Activated CD4-positive, alpha-beta T cell treated with anti-CD3 and anti-CD28 coated beads, Interleukin-2, amount 50 U/mL, for 24 hours (primary cell): Measurements from ENCODE around the gene FAM107A.
"Not testable (repeated sequence)": the region's sequence is repeated elsewhere in the genome, so short reads cannot be mapped to it uniquely, and the experiment has no call there.

ENCODE experiments used
- DNase-seq, 2 donors: peaks; one replicate each; pipeline ENCODE4 v3.0.0-alpha.2; 2020; ENCODE audit warnings: low read depth in 1 of 2, low spot score in 1 of 2

The FAM107A gene

GRCh38 chr3:58537412-58538301, 39.5 kb downstream of the FAM107A start:
- DNase-seq: no peak

GRCh38 chr3:58536501-58537411, 40.4 kb downstream of the FAM107A start, which contains the start of gene ACOX2:
TSS of gene ACOX2 (minus strand) at chr3:58537190. CDS start at chr3:58535106, 2,084 bp downstream.
- DNase-seq: no peak

GRCh38 chr3:58535531-58536500, 41.4 kb downstream of the FAM107A start:
- no peak for DNase-seq

GRCh38 chr3:58534592-58535494, 42.3 kb downstream of the FAM107A start:
- DNase-seq: no peak

GRCh38 chr3:58532794-58533220, 44.4 kb downstream of the FAM107A start:
- peak; percentile 62 to 81 for DNase-seq

- no peak for DNase-seq
These were observed 45.2 kb downstream of the FAM107A start for GRCh38 chr3:58531956-58532355.

- DNase-seq: no peak
These were observed 45.6 kb downstream of the FAM107A start for GRCh38 chr3:58531555-58531954.

- DNase-seq: no peak
These were observed 46.8 kb downstream of the FAM107A start for GRCh38 chr3:58530354-58530865.

GRCh38 chr3:58529516-58530353, 47.5 kb downstream of the FAM107A start:
- no peak for DNase-seq

- no peak for DNase-seq
These were observed 48.6 kb downstream of the FAM107A start for GRCh38 chr3:58528629-58529028.

- not testable (repeated sequence) for DNase-seq
These were observed 49.8 kb downstream of the FAM107A start for GRCh38 chr3:58527440-58527839.

- no peak for DNase-seq
These were observed 50.7 kb downstream of the FAM107A start for GRCh38 chr3:58526515-58526957.

- no peak for DNase-seq
These were observed 52.8 kb downstream of the FAM107A start for GRCh38 chr3:58524326-58524888.

GRCh38 chr3:58522759-58523425, 54.3 kb downstream of the FAM107A start:
- no peak for DNase-seq

GRCh38 chr3:58521917-58522631, 55.1 kb downstream of the FAM107A start:
- DNase-seq: no peak

- DNase-seq: no peak
These were observed 55.9 kb downstream of the FAM107A start for GRCh38 chr3:58521336-58521670.
